K562 (cell line): ENCODE measurements around the gene MSRB2. TPM values are rescaled to one million over a fixed set of nuclear protein-coding genes. Genes with fewer than 3 reads are reported as not detected.

Experiments
- CHD1 ChIP-seq: fragments of 200-600 bp; sonication (generic); IDR thresholded peaks from one replicate; pipeline ENCODE4 v1.6.1; 2012; ENCODE audit warnings: mild to moderate bottlenecking, moderate library complexity, low read length, inconsistent platforms
- DPF2 ChIP-seq: fragments of 450-650 bp; IDR thresholded peaks from 2 replicates; pipeline ENCODE4 v1.6.1; 2016
- ELF2 ChIP-seq: fragments of 250-450 bp; sonication (Bioruptor Pico); IDR thresholded peaks from 2 replicates; pipeline ENCODE4 v1.5.0; 2021; ENCODE audit warnings: mild to moderate bottlenecking
- ELF4 ChIP-seq: fragments of 450-650 bp; formaldehyde crosslinking; IDR thresholded peaks from 2 replicates; pipeline ENCODE4 v1.4.0; 2022; ENCODE audit warnings: missing genetic modification characterization
- FOXK2 ChIP-seq, 2 experiments: fragments of 450-650 bp; IDR thresholded peaks in 1 of 2; conservative IDR thresholded peaks in 1 of 2; 2 replicates each; pipeline ENCODE4 v1.6.1; 2016; ENCODE audit warnings: low read depth in 2 of 2, mild to moderate bottlenecking in 1 of 2
- HDAC6 ChIP-seq: IDR thresholded peaks from 2 replicates; pipeline ENCODE4 v1.6.1; 2012; ENCODE audit warnings: low read depth, mild to moderate bottlenecking, control low read depth, inconsistent platforms, low read length, moderate library complexity
- HIVEP1 ChIP-seq: fragments of 250-450 bp; sonication (Bioruptor Pico); IDR thresholded peaks from 2 replicates; pipeline ENCODE4 v1.4.0; 2020; ENCODE audit warnings: mild to moderate bottlenecking
- HNRNPH1 ChIP-seq: fragments of 200-400 bp; formaldehyde crosslinking; optimal IDR thresholded peaks from 2 replicates; pipeline ENCODE3; 2017; ENCODE audit warnings: low read depth, mild to moderate bottlenecking, low read length, moderate library complexity
- HNRNPK ChIP-seq: fragments of 200-400 bp; formaldehyde crosslinking; IDR thresholded peaks from one replicate; pipeline ENCODE4 v1.6.1; 2018; ENCODE audit warnings: mild to moderate bottlenecking, low read depth, low read length; ENCODE audit not compliant: poor library complexity, severe bottlenecking
- KAT2B ChIP-seq: IDR thresholded peaks from one replicate; pipeline ENCODE4 v1.6.1; 2012; ENCODE audit warnings: low read depth, mild to moderate bottlenecking, control low read depth, inconsistent platforms, low read length, moderate library complexity
- MCM2 ChIP-seq: fragments of 450-650 bp; IDR thresholded peaks from 2 replicates; pipeline ENCODE4 v1.6.1; 2017; ENCODE audit warnings: low read depth, mild to moderate bottlenecking
- MCM7 ChIP-seq, 2 experiments: fragments of 450-650 bp; IDR thresholded peaks; 2 replicates each; pipeline ENCODE4 v1.6.1; 2016 to 2018
- PYGO2 ChIP-seq: fragments of 450-650 bp; IDR thresholded peaks from 2 replicates; pipeline ENCODE4 v1.6.1; 2016; ENCODE audit warnings: mild to moderate bottlenecking, missing genetic modification characterization, moderate library complexity, missing compliant biosample characterization
- RCOR1 ChIP-seq, 2 experiments: IDR thresholded peaks; 2 replicates each; pipeline ENCODE4 v1.6.1; 2012; ENCODE audit warnings: low read depth in 2 of 2, low read length in 2 of 2, borderline replicate concordance in 1 of 2, improper control_type of control experiment in 1 of 2
- RFX5 ChIP-seq: IDR thresholded peaks from 2 replicates; pipeline ENCODE4 v1.6.1; 2011; ENCODE audit warnings: low read depth, mild to moderate bottlenecking, improper control_type of control experiment, low read length
- SMARCA4 ChIP-seq: fragments of 450-650 bp; IDR thresholded peaks from 2 replicates; pipeline ENCODE4 v1.6.1; 2016
- SNIP1 ChIP-seq: fragments of 450-650 bp; IDR thresholded peaks from 2 replicates; pipeline ENCODE4 v1.7.1; 2017; ENCODE audit warnings: low read depth, mild to moderate bottlenecking
- TCFL5 ChIP-seq: fragments of 250-450 bp; sonication (Bioruptor Pico); conservative IDR thresholded peaks from 2 replicates; pipeline ENCODE4 v1.6.1; 2021; ENCODE audit warnings: mild to moderate bottlenecking, moderate library complexity, matching md5 sums
- TSC22D4 ChIP-seq: fragments of 450-650 bp; IDR thresholded peaks from 2 replicates; pipeline ENCODE4 v1.6.1; 2016; ENCODE audit warnings: missing genetic modification characterization, missing biosample characterization, control low read depth
- ZBED1 ChIP-seq: IDR thresholded peaks from 2 replicates; pipeline ENCODE4 v1.6.1; 2014
- ZNF263 ChIP-seq: sonication (generic); formaldehyde crosslinking; IDR thresholded peaks from 2 replicates; pipeline ENCODE4 v1.8.0; 2022; ENCODE audit warnings: mild to moderate bottlenecking, missing genetic modification reagents, borderline replicate concordance
- polyA plus RNA-seq, 8 experiments: library from polyadenylated mRNA; depleted of rRNA in 4 of 8; stranded (reverse) in 5 of 8; unstranded in 3 of 8; fragments of >200 nt; fragmentation: Nextera tagmentation in 2 of 8; fragmentation: Illumina TruSeq in 1 of 8; extraction: Ambion mirVana in 2 of 8; extraction: Trizol in 1 of 8; gene quantifications; 2 replicates each; pipeline versions ENCODE4 v1.2.1 to v1.2.3, GENCODE V29; 2011 to 2014; ENCODE audit warnings: inconsistent platforms in 1 of 8, missing spikeins in 1 of 8
- total RNA-seq, 7 experiments: library from RNA; depleted of rRNA in 6 of 7; stranded (reverse); fragments of >200 nt in 6 of 7; fragmentation: Illumina TruSeq in 2 of 7; extraction: Trizol in 2 of 7; gene quantifications; 2 replicates each; pipeline versions ENCODE4 v1.2.1 to v1.2.3, GENCODE V29; 2011 to 2021; ENCODE audit warnings: low replicate concordance in 1 of 7
- TF ChIP-seq, protein P1 (sequence below), 2 experiments: fragments of 150-350 bp in 1 of 2; IDR thresholded peaks; 2 replicates each; pipeline ENCODE4 v1.6.1; 2012 to 2016; ENCODE audit warnings: low read depth in 2 of 2, low read length in 2 of 2, mild to moderate bottlenecking in 1 of 2, moderate library complexity in 1 of 2
- TF ChIP-seq, protein P2 (sequence below): fragments of 250-450 bp; sonication (Bioruptor Pico); IDR thresholded peaks from 2 replicates; pipeline ENCODE4 v1.5.0; 2020; ENCODE audit warnings: mild to moderate bottlenecking, borderline replicate concordance
- TF ChIP-seq, protein P3 (sequence below): sonication (generic); formaldehyde crosslinking; IDR thresholded peaks from 2 replicates; pipeline ENCODE4 v1.4.0; 2020; ENCODE audit warnings: mild to moderate bottlenecking, missing genetic modification reagents

Gene MSRB2
- total and polyA plus RNA-seq, 9 of the 15 experiments (the other 6 are each of a cell fraction or from before 2014, with no cell fraction given) = 1.5 to 22.3 (median 5.9) TPM

DNA sequence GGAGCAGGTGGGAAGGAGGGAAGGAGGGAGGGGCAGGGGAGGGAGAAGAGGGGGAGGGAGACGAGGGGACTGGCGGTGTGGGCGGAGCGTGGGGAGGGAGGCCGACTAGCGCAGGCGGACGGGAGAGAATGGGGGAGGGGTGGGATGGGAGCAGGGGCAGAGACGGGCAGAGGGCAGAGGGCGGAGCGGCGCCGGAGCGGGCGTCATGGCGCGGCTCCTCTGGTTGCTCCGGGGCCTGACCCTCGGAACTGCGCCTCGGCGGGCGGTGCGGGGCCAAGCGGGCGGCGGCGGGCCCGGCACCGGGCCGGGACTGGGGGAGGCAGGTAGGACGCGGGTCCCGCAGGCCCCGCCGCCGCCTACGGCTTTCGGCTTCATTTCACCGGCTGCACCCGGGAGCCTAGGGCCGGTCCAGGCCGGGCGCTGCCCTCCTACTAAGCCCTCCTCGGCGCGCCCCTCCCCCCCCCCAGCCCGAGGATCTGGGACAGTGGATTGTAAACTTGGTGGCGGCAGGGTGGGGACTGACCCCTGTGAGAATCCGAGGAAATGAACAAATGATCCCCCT, at the start of gene MSRB2 (continued):
- TF ChIP-seq SNIP1 = no peak
- peak; percentile 97 for TF ChIP-seq HNRNPK
- TF ChIP-seq, protein P1, sequence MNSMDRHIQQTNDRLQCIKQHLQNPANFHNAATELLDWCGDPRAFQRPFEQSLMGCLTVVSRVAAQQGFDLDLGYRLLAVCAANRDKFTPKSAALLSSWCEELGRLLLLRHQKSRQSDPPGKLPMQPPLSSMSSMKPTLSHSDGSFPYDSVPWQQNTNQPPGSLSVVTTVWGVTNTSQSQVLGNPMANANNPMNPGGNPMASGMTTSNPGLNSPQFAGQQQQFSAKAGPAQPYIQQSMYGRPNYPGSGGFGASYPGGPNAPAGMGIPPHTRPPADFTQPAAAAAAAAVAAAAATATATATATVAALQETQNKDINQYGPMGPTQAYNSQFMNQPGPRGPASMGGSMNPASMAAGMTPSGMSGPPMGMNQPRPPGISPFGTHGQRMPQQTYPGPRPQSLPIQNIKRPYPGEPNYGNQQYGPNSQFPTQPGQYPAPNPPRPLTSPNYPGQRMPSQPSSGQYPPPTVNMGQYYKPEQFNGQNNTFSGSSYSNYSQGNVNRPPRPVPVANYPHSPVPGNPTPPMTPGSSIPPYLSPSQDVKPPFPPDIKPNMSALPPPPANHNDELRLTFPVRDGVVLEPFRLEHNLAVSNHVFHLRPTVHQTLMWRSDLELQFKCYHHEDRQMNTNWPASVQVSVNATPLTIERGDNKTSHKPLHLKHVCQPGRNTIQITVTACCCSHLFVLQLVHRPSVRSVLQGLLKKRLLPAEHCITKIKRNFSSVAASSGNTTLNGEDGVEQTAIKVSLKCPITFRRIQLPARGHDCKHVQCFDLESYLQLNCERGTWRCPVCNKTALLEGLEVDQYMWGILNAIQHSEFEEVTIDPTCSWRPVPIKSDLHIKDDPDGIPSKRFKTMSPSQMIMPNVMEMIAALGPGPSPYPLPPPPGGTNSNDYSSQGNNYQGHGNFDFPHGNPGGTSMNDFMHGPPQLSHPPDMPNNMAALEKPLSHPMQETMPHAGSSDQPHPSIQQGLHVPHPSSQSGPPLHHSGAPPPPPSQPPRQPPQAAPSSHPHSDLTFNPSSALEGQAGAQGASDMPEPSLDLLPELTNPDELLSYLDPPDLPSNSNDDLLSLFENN (IDR thresholded peaks at IDR 0.05; ENCODE audit: low read depth in 2 of 2, low read length in 2 of 2) = no peak
- no peak for TF ChIP-seq TCFL5
- TF ChIP-seq RFX5 = no peak
- peak; percentile 69 for TF ChIP-seq CHD1
- TF ChIP-seq KAT2B = no peak
- TF ChIP-seq, protein P2, sequence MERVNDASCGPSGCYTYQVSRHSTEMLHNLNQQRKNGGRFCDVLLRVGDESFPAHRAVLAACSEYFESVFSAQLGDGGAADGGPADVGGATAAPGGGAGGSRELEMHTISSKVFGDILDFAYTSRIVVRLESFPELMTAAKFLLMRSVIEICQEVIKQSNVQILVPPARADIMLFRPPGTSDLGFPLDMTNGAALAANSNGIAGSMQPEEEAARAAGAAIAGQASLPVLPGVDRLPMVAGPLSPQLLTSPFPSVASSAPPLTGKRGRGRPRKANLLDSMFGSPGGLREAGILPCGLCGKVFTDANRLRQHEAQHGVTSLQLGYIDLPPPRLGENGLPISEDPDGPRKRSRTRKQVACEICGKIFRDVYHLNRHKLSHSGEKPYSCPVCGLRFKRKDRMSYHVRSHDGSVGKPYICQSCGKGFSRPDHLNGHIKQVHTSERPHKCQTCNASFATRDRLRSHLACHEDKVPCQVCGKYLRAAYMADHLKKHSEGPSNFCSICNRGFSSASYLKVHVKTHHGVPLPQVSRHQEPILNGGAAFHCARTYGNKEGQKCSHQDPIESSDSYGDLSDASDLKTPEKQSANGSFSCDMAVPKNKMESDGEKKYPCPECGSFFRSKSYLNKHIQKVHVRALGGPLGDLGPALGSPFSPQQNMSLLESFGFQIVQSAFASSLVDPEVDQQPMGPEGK (CRISPR knock-in tag) = no peak
- TF ChIP-seq FOXK2 (conservative IDR thresholded peaks at IDR 0.05 in 1 of 2, IDR thresholded peaks at IDR 0.05 in 1 of 2; ENCODE audit: low read depth in 2 of 2) = no peak
- TF ChIP-seq ELF4 (CRISPR knock-in tag) = no peak
- TF ChIP-seq HIVEP1 = no peak
- TF ChIP-seq ZBED1 = 0 out of 2 replicates have a peak, but pooled peaks have one; percentile 65
- TF ChIP-seq HNRNPH1 = no peak
- TF ChIP-seq, protein P3, sequence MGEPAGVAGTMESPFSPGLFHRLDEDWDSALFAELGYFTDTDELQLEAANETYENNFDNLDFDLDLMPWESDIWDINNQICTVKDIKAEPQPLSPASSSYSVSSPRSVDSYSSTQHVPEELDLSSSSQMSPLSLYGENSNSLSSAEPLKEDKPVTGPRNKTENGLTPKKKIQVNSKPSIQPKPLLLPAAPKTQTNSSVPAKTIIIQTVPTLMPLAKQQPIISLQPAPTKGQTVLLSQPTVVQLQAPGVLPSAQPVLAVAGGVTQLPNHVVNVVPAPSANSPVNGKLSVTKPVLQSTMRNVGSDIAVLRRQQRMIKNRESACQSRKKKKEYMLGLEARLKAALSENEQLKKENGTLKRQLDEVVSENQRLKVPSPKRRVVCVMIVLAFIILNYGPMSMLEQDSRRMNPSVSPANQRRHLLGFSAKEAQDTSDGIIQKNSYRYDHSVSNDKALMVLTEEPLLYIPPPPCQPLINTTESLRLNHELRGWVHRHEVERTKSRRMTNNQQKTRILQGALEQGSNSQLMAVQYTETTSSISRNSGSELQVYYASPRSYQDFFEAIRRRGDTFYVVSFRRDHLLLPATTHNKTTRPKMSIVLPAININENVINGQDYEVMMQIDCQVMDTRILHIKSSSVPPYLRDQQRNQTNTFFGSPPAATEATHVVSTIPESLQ (CRISPR knock-in tag) = no peak
- TF ChIP-seq MCM2 = no peak
- no peak for TF ChIP-seq MCM7 (IDR thresholded peaks at IDR 0.05)
- peak; percentile 69; the same call in 1 of the 2 replicates for TF ChIP-seq ZNF263 (CRISPR knock-in tag)
- no peak for TF ChIP-seq ELF2 (CRISPR knock-in tag)
- no peak for TF ChIP-seq PYGO2
- no peak for TF ChIP-seq DPF2
- no peak for TF ChIP-seq HDAC6
- no peak for TF ChIP-seq SMARCA4
- TF ChIP-seq RCOR1 (IDR thresholded peaks at IDR 0.05; ENCODE audit: borderline replicate concordance in 1 of 2, low read depth in 2 of 2, low read length in 2 of 2) = peak in 1 of 2 experiments; percentile 48; a peak in 2 of 4 replicates
- no peak for TF ChIP-seq TSC22D4 (tag)
